HG03442 (cell line): ENCODE measurements around the gene CCR7.
"Not testable (repeated sequence)": the region's sequence is repeated elsewhere in the genome, so short reads cannot be mapped to it uniquely, and the experiment has no call there.

Source experiments
- ATAC-seq: cut with Tn5 transposase; IDR thresholded peaks from one replicate; pipeline ENCODE4 v1.9.1; 2021; ENCODE audit warnings: mild to moderate bottlenecking, moderate library complexity; ENCODE audit not compliant: unreplicated experiment

Gene CCR7

DNA sequence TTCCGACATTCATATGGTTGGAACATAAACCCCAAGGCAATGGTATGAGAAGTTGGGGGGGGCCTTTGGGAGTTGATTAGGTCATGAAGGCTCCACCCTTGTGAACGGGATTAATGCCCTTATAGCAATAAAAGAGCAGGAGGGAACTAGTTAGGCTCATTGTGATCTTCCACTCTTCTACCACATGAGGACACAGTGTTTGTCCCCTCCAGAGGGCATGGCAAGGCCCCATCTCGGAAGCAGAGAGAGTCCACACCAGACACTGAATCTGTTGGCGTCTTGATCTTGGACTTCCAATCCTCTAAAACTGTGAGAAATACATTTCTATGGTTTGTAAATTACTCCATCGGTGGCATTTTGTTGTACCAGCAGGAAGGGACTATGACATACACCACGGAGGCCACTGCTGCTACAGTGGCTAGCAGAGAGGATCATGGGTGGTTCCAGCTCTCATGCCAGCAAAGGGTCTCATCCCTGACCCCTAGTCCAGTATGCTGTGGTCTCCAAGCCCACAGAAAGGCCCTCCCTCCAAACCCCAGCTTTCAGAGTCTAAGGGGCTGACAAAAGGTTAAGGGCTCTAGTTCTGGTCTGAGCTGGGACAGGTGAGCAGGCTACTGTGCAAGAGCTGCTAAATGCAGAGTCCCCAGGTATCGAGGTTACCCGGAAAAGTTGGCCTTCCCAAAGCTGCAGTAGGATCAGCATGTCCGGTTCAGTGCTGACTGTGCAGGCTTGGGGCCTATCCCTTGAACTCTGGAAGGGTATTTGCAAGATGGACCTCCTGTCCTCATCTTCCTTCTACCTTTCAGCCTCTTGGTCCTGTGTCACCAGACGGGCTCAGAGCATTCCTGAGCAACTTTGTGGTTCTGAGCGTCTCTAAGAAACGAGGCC, 12.2 kb downstream of the CCR7 start:
- ATAC-seq = no peak

DNA sequence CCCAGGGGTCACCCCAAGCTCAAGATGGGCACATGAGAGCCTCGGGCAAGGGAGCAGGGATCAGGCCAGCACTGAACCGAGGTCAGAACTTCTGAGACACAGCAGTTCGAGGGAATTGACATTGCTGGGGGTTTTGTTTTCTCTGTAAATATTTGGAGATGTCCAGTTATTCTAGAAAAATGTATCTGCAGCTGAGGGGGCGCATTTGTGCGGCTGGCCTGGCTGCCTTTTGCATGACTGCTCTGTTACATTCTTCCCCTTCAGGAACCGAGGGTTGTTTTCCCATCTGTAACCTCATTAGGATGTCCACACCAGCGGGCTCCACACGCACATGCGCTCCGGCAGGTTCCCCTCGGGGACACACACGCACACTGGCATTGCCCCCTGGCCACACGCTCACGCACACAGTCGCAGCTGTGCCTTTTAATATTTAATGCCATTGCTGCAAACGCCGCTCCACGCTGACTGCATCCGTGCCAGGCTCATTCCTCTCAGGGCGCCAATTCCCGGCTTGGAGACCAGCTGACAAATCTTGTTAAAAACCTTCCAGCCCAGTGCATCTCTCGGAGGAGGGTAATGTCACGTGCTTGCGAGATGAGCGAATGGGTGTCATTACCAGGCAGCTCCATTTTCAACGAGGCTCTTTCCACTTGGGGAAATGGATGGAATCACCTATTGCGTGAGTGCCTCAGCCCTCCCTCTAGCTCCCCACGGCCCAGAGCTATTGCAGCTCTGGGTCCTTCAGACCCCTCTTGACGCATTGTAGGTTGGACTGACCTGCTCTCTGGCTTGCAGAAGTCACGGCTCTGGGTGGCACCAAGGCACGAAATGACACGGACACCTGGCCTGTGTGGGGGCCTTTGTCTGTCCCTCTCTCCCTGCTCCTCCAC, 13.1 kb downstream of the CCR7 start:
- ATAC-seq = no peak

DNA sequence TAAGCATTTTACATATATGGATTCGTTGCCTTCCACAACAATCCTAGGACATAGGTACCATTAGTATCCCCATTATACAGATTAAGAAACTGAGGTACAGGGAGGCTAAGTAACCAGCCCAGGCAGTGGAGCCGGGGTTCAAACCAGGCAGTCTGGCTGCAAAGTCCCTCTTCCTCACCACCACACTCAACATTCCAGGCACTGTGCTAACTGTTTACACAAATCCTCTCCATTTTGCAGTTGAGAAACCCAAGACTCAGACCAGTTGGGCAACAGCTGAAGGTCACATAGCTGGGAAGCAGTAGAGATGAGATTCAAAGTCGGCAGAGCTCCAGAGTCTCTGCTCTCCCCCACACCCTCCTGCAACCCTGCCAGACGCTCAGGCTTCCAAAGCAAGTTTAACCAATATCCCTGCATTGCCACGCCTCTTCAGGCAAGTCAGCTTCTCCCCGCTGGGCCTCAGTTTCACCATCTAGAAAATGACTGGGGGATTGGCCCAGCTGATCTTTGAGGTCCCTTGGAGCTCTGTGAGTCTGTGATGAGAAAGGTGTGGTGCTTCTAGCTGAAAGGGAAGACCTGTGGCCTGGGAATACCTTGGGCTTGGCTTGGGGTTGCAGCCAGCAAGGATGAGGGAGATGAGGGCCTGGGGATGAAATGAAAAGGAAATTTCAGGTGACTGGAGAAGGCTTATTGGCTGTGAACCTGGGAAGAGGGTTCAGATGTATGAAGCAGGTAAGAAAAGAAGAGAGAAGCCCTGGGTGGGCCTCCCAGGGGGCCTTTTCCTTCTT, 14.0 kb downstream of the CCR7 start:
- no peak for ATAC-seq

DNA sequence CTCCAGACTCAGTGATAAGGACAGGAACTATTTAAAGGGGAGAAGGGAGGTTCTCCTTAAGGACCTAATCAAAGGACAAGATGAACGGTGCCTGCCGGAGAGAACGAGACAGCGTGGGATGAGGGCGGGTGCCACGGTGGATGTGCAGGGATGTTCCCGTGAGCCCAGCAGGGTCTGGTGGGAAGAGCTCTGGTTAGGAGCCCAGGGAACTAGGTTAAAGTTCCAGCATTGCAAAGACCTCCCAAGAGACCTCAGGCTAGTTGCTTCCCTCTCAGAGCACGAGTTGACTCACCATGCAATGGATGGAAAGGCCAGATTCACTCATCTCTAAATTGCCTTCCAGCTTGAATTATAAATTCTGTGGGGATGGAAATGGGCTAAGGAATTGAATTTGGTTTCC, 14.7 kb downstream of the CCR7 start:
- no peak for ATAC-seq

DNA sequence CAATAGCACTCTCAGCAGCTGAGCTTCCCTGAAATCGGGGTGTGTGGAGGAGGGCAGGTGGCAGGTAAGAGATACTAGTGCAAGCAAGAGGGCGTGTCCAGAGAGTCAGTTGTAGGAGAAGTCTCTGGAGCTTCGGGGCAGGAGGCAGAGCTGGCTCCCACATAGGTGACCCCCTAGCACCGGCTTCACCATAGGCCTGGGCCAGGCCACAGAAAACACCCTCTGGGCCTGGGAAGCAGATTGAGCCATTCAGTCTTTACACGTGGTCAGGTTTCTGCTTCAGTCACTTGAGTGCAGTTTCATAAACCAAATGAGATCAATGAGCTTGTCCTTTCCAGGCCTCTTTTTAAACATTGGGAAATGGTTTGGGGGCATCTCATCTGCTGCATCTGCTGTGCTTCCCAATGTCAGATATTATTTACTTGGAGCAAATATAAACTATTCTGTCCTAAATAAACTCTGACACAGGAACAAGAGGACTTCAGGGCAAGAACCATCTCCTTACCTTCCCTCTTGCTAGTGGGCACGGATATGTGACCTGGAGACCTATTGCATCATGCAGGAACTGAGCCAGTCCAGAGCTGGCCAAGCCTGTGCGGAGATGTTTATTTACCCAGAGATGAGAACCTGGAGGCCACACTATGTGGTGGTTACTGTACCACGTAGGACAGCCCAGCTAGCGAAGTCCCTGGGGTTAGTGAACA, 16.1 kb downstream of the CCR7 start:
- ATAC-seq = no peak

DNA sequence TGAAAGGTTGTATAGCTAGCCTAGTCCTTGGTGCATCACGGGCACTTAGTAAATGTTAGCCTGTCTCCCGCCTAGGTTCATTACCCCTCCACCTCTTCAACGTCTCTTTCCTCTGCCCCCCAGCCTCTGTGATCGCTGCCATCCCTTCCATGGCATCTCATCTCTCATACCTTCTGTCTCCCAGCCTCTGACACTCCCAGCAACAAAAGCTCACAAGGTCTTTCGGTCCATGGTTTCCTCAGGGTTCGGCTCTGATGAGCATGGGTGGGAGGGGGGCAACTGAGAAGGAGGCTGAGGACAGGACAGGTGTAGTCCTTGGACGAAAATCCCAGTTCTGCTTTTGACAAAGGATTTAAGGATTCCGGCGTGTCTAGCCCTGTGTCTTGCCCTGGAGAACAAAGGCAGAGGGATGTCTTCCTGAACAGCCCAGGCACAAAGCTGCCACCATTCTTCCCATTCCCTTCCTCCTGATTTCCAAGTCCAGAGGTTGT, 16.7 kb downstream of the CCR7 start:
- ATAC-seq = no peak

DNA sequence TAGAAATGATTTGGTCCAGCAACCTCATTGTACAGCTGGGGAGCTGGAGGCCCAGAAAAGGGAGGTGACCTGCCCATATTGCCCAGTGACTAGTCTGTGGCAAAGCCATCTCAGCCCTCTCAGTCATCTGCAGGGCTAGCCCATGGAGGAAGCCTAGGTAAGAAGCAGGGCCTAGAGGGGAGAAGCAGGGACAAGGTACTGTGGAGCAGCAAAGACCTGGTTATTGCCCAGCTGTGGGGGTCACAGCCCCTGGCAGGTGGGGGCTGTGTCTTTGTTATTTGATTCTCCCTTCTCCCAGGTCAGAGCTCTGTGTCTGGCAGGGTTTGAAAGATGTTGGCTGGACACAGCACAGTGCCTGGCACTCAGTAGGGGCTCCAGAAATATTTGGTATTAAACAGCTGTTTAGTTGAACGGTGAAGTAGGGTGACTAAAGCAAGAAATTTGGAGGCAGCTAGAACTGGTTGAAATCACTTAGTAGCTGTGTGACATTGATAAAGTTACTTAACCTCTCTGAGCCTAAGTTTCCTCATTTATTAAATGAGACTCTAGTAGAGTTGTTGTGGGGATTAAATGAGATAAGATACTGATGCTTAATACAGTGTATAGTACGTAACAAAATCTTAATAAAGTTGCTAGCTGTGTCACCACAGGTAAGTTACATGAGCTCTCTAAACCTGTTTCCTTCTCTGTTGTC, 17.3 kb downstream of the CCR7 start:
- ATAC-seq = no peak

DNA sequence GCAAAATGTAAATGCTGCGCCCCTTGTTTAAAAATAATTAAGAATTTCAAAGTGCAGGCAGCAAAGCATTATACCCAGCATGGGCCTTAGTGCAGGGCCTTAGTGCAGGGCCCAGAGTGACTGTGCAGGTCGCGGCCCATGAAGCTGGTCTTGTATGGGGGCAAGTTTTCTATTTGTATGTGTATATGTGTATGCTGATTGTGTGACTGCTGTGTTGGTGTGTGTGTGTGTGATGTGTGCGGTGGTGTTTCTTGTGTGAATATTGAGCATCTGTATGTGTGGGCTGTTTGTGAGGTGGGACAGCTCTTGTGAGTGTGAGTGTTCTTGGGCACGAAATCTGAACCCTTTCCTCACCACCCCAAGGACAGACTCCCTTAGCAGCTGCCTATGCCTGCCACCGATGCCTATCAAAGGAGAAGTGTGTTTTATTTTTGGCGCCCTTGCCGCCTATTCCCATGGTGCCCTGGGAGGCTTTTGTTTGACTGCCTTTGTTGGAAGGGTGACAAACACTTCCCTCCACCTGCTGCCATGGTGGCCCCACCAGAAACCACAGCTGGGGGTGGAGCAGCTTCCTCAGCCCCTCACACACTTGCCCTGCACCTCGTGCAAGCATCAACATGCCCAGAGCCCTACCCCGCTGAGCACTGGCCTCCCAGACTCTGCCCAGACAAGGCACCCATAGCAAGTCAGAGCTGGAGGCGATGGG, 18.0 kb downstream of the CCR7 start:
- no peak for ATAC-seq

DNA sequence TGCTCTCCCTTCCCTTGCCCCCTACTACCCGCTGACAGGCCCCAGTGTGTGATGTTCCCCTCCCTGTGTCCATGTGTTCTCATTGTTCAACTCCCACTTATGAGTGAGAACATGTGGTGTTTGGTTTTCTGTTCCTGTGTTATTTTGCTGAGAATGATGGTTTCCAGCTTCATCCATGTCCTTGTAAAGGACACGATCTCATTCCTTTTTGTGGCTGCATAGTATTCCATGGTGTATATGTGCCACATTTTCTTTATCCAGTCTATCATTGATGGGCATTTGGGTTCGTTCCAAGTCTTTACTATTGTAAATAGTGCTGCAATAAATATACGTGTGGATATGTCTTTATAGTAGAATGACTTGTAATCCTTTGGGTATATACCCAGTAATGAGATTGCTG, 18.8 kb downstream of the CCR7 start:
- not testable (repeated sequence) for ATAC-seq

DNA sequence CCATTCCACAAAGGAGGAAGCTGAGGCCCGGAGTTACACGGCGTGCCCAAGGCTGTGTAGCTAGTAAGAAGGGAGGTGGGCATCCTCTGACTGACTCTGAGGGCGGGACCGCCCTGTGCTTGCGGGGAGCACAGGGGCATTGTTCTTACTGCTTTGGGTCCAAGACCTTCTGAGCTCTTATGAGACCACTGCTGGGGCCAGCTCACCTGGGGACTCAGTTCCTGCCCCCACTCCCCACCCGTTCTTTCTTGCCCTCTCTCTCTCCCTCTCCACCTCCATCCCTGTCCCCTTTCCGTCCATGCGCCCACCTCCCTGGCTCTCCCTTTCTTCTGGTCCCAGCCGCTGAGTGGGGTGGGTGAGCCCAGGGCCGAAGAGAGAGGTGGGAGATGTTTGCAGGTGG, 19.6 kb downstream of the CCR7 start:
- no peak for ATAC-seq

DNA sequence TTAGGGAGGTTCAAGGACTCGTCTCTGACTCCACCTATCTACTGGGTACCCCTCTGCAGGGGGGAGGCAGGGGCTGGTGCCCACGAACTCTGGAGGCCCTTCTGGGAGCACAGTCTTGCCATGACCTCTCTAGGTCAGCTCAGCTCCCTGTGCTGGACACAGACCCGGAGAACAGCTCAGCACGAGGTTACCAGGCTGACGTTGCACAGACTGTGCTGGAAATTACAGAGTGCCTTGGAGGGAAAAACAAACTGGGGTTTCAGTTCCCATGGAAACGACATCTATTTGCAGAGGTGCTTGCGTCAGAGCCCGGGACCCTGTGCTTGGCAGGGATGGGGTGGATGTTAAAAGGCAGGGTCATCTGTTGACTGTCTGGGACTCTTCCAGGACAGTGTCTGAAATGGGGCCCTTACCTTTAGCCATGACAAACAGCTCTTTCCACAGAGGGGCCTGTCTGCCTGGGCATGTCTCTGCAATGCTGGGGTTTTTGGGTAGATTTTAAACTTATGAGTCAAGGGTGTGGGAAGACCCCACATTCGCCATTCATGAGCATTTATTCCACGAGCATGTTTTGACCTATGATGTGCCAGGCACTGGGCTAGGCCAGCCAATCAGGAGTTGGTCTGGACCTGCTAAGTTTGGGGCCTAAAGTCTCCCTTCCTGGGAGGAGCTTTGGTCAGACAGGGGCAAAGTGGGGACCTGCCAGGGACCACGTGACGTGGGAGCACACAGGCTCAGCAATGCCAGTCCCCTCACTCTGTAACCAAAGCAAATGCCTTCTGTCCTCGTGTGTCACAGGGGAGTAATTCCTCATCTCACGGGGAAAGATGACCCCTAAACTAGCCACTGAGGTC, 22.5 kb downstream of the CCR7 start:
- ATAC-seq = peak; percentile 52

DNA sequence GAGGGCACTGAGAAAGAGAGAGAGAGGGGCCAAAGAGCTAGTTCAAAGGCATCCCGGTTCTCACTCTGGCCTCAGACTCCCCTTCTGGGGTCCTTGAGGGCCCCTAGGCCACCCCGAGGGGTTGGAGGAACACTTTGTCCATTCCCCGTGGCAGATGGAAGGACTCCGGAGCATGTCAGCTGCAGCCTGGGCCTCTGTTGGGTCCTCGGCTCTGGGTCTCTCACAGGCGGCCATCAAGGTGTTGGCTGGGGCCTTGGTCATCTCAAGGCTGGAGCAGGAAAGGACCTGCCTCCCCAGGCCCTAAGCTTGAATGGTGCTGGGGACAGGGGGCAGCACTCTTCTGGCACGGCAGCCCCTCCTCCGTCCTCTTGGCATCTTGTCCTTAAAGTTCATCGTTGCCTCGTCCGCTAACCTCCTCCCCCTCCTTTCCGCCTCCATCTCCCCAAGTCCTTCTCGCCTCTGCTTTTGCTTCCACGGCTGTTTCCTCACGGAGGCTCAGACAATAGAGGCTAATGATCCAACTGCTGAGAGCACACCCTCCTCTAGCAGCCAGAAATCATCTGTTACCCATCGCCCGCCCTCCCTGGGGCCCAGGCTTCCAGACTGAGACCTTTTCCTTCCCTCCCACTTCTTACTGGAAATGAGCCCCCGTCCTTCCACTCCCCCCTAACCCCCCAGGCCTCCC, 23.3 kb downstream of the CCR7 start:
- no peak for ATAC-seq

DNA sequence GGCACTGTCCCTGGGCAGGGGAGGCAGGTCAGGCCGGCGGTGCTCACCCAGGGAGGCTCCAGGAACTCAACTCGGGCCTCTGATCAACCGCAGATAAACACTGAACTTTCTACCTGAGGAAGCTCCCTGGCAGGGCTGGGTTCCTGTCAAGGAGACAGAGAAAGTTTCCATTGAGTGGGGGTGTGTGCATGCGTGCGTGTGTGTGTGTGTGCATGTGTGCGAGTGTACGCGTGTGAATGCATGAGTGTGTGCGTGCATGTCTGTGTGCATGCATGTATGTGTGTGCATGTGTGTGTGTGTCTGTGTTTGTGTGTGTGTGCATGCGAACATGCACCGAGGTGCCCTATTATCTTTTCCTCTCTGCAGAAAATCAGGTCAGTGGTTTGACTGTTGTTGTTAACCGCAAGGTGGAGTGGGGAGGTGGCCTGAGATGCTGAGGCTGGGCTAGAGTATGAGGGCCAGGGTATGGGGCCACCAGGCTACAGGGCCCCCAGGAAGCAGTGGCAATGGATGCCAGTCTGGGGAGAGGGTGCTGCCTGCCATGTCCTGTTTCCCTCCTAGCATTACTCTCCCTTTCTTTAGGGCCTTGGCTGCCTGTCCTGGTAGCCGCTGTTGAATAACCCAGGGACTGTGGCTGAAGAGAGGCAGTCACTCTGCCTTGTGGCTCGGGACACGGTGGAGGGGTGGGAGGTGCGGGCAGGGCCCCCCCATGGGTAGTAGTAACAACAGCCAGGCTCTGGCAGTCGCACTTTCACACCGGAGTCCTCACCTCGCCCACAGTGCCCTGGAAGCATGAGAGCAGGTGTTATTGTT, 24.0 kb downstream of the CCR7 start:
- ATAC-seq = no peak

DNA sequence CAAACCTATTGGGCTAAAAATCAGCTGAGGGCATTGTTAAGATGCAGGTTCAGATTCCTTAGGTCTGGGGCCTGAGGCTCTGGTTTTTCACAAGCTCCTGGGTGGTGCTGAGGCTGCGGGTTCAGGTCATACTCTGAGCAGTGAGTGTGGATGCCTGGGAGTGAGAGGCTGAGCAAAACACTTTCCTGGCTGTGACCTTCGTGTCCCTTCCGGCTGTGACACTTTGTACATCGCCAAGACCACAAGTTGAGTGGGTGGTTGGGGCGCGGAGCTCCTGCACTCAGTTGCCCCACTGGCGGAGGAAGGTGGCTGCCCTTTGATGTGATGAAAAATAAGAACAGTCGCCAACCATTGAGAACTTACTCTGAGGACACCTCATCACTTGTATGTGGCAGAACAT, 24.8 kb downstream of the CCR7 start:
- ATAC-seq = no peak

DNA sequence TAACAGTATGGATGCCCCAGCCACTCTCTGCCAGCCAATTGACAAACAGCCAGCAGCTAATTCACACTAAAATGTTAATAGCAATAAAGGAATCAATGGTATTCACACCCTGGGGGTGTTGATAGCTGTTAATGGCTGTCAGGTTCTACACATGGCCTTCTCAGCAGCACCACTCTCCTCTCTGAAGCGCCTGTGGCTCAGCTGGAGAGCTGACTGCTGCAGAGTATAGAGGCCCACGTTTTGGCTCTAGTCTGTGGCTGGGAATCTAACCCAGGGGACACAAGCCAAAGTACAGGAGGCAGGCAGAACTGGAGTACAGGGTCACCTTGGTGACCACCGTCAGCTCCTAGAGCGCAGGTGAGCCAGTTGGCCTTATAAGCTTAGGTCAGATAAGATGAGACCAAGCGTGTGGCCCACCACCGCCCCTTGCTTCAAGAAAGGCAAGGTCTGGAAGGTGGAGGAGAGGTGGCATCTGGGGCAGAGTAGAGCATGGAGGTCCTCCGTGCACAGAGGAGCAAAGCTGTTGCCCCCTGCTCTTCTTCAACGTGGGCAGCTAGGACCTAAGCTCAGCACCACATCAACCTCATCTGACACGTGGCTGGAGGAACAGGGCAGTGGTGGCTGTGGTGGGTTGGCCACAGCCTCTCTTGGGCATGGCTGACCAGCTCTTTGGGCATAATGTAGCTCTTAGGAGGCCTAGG, 25.4 kb downstream of the CCR7 start:
- no peak for ATAC-seq
